ENCODE data around the gene LCA5.

The LCA5 gene

GRCh38 chr6:79526897-79527296 is 10.3 kb downstream of the LCA5 start:
- no peaks in the 10 kb centered on the region for H3K4me1 ChIP-seq (ENCODE audit: insufficient read depth, low read length, severe bottlenecking)
- no peak overlapping the region for H3K4me3 ChIP-seq (ENCODE audit: low read depth, low read length, poor library complexity, severe bottlenecking)
- H3F3A ChIP-seq (ENCODE audit: insufficient read depth, low read length): no peaks in the 10 kb centered on the region
- no peaks in the 10 kb centered on the region for H3K79me2 ChIP-seq (ENCODE audit: insufficient read depth, low read length)
- TF ChIP-seq, protein P1, sequence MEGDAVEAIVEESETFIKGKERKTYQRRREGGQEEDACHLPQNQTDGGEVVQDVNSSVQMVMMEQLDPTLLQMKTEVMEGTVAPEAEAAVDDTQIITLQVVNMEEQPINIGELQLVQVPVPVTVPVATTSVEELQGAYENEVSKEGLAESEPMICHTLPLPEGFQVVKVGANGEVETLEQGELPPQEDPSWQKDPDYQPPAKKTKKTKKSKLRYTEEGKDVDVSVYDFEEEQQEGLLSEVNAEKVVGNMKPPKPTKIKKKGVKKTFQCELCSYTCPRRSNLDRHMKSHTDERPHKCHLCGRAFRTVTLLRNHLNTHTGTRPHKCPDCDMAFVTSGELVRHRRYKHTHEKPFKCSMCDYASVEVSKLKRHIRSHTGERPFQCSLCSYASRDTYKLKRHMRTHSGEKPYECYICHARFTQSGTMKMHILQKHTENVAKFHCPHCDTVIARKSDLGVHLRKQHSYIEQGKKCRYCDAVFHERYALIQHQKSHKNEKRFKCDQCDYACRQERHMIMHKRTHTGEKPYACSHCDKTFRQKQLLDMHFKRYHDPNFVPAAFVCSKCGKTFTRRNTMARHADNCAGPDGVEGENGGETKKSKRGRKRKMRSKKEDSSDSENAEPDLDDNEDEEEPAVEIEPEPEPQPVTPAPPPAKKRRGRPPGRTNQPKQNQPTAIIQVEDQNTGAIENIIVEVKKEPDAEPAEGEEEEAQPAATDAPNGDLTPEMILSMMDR (IDR thresholded peaks at IDR 0.05; ENCODE audit: low read length): no peak
- TF ChIP-seq EZH2 (IDR thresholded peaks at IDR 0.05; ENCODE audit: borderline replicate concordance, low read length): no peak
- H4K20me1 ChIP-seq (ENCODE audit: insufficient read depth, low read length): no peaks in the 10 kb centered on the region
- no peaks in the 10 kb centered on the region for H3K36me3 ChIP-seq (ENCODE audit: insufficient read depth, low read length)
- no peaks in the 10 kb centered on the region for H3K27me3 ChIP-seq (ENCODE audit: insufficient read depth, low read length)
- no peak overlapping the region for H2AFZ ChIP-seq (ENCODE audit: low read length)
- no peaks in the 10 kb centered on the region for H3K9me3 ChIP-seq (ENCODE audit: low read length)
- H3K27ac ChIP-seq (ENCODE audit: low read depth, low read length, poor library complexity, severe bottlenecking): no peak overlapping the region
- H3K9ac ChIP-seq (ENCODE audit: low read length): no peak overlapping the region
- no peak overlapping the region for H3K4me2 ChIP-seq (ENCODE audit: low read length)
- H3K9me2 ChIP-seq (ENCODE audit: low read depth, low read length): no peaks in the 10 kb centered on the region

DNA sequence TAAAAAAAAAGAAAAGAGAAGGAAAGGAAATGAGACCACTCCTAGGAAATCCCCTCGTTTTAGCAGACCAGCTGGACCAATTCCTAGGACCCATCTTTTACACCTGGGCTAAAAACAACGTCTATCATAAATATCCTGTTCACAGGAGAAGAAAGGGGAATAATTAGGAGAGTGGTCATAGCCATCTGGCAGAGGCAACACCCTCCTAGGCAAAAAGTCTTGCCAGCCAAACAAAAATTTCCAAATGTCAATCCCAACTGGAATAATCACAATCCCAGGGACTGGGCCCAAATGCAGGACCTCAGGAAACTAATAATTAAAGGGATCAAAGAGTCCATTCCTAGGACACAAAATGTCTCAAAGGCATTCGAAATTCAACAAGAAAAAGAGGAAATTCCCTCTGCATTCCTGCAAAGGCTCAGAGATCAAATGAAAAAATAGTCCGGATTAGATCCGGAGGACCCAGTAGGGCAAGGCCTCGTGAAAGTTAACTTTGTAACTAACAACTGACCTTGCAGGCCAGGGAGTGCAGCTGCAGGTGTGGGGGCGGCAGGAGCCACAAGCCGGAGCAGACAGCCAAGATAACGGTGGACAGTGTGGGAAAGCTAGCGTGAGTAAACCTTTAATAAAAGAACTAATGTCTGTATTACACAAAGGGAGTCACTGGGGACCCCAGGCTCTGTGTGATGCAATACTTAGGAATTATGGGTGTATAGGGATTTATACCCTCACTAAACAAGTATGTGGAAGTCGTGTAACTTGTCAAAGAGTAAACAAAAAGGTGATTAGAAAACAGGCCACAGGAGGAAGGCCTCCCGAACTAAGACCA is 11.7 kb downstream of the LCA5 start:
- Histone ChIP-seq H3K4me2 (ENCODE audit: low read length) (no peak overlapping the region), H3K27me3 (ENCODE audit: insufficient read depth, low read length) (no peaks in the 10 kb centered on the region), H3K4me3 (ENCODE audit: low read depth, low read length, poor library complexity, severe bottlenecking) (no peak overlapping the region), H3K9me3 (ENCODE audit: low read length) (no peaks in the 10 kb centered on the region), H3K4me1 (ENCODE audit: insufficient read depth, low read length, severe bottlenecking) (no peaks in the 10 kb centered on the region), H3K79me2 (ENCODE audit: insufficient read depth, low read length) (no peaks in the 10 kb centered on the region), H3K9ac (ENCODE audit: low read length) (no peak overlapping the region), H3K9me2 (ENCODE audit: low read depth, low read length) (no peaks in the 10 kb centered on the region; the same call in 1 of the 2 replicates), H3F3A (ENCODE audit: insufficient read depth, low read length) (no peaks in the 10 kb centered on the region), H3K36me3 (ENCODE audit: insufficient read depth, low read length) (no peaks in the 10 kb centered on the region), H2AFZ (ENCODE audit: low read length) (no peak overlapping the region), H4K20me1 (ENCODE audit: insufficient read depth, low read length) (no peaks in the 10 kb centered on the region), H3K27ac (ENCODE audit: low read depth, low read length, poor library complexity, severe bottlenecking) (no peak overlapping the region)
- TF ChIP-seq, protein P1 (IDR thresholded peaks at IDR 0.05; ENCODE audit: low read length): no peak

- Histone ChIP-seq H3K27ac (ENCODE audit: low read depth, low read length, poor library complexity, severe bottlenecking) (no peak overlapping the region), H3K36me3 (ENCODE audit: insufficient read depth, low read length) (no peaks in the 10 kb centered on the region), H3K79me2 (ENCODE audit: insufficient read depth, low read length) (no peaks in the 10 kb centered on the region), H3K9ac (ENCODE audit: low read length) (no peak overlapping the region), H3K9me3 (ENCODE audit: low read length) (no peaks in the 10 kb centered on the region), H4K20me1 (ENCODE audit: insufficient read depth, low read length) (no peaks in the 10 kb centered on the region), H2AFZ (ENCODE audit: low read length) (no peak overlapping the region), H3K4me2 (ENCODE audit: low read length) (no peak overlapping the region), H3K4me1 (ENCODE audit: insufficient read depth, low read length, severe bottlenecking) (no peaks in the 10 kb centered on the region), H3K27me3 (ENCODE audit: insufficient read depth, low read length) (no peaks in the 10 kb centered on the region), H3K4me3 (ENCODE audit: low read depth, low read length, poor library complexity, severe bottlenecking) (no peak overlapping the region), H3F3A (ENCODE audit: insufficient read depth, low read length) (no peaks in the 10 kb centered on the region), H3K9me2 (ENCODE audit: low read depth, low read length) (no peaks in the 10 kb centered on the region; the same call in 1 of the 2 replicates)
- TF ChIP-seq EZH2 (IDR thresholded peaks at IDR 0.05; ENCODE audit: borderline replicate concordance, low read length): no peak
- TF ChIP-seq, protein P1 (IDR thresholded peaks at IDR 0.05; ENCODE audit: low read length): no peak
These were observed 13.2 kb downstream of the LCA5 start for GRCh38 chr6:79524065-79524464.
